SK-MEL-5 (cell line): Measurements from ENCODE around the gene GBP1. TPM values are rescaled to one million over a fixed set of nuclear protein-coding genes. Genes with fewer than 3 reads are reported as not detected.
A peak's percentile ranks its signal among the peaks of the same experiment; 100 is the strongest.
"Not testable (repeated sequence)": the region's sequence is repeated elsewhere in the genome, so short reads cannot be mapped to it uniquely, and the experiment has no call there.

Experiments used
- DNase-seq: peaks from one replicate; pipeline ENCODE4 v3.0.0-alpha.2; 2016; ENCODE audit warnings: low read depth, low spot score
- in situ Hi-C: cut with HindIII; loops from 2 replicates; pipeline ENCODE4 v1.10.0; 2016; ENCODE audit warnings: low sequenced_read_pairs, high pct_unique_total_duplicates, low pct_unique_long_range_greater_than_20kb
- small RNA-seq, 2 experiments: library from RNA; depleted of rRNA; stranded (forward); fragments of <200 nt; gene quantifications; one replicate each; pipeline ENCODE3, GENCODE V24; 2014
- total RNA-seq: library from RNA; depleted of rRNA; stranded (reverse); fragments of >200 nt; shearing (Covaris generic); gene quantifications from 2 replicates; pipeline ENCODE4 v1.2.3, GENCODE V29; 2014; rRNA removed

The GBP1 gene
- total RNA-seq, 1 experiment from 2014 or later: 0.29 TPM

GRCh38 chr1:89035080-89035479 lies 29.9 kb downstream of the GBP1 start:
- in situ Hi-C loops: no loop called here
- no peak for DNase-seq

- in situ Hi-C loops, DNase-seq: not testable (repeated sequence)
Measured at GRCh38 chr1:89034004-89034403, 31.0 kb downstream of the GBP1 start.

- in situ Hi-C loops, DNase-seq: not testable (repeated sequence)
Measured at GRCh38 chr1:89029051-89029450, 36.0 kb downstream of the GBP1 start.

- in situ Hi-C loops: no loop called here
- DNase-seq: no peak
Measured at GRCh38 chr1:89025928-89026327, 39.1 kb downstream of the GBP1 start.

- in situ Hi-C loops: no loop called here
- no peak for DNase-seq
Measured at GRCh38 chr1:89023026-89023425, 42.0 kb downstream of the GBP1 start.

- in situ Hi-C loops: no loop called here
- DNase-seq: peak; percentile 11
Measured at GRCh38 chr1:89022167-89022959, 42.6 kb downstream of the GBP1 start, which contains the start of gene GBP3. Gene GBP3, minus strand, starts transcription at chr1:89022866. Its CDS starts 2,145 bp downstream, at chr1:89020721.

GRCh38 chr1:89018318-89018717 lies 46.7 kb downstream of the GBP1 start:
- in situ Hi-C loops, DNase-seq: not testable (repeated sequence)

- in situ Hi-C loops: no loop called here
- DNase-seq: no peak
Measured at GRCh38 chr1:89008511-89008910, 56.5 kb downstream of the GBP1 start.

- in situ Hi-C loops: no loop called here
- no peak for DNase-seq
Measured at GRCh38 chr1:89005286-89006151, 59.5 kb downstream of the GBP1 start.

Small RNAs within 50 kb of the gene (small RNA-seq; reads per million reads assigned to genes)
- gene RF00019: 0 reads per million in 2 experiments

Other genes with a start within 250 kb of the GBP1 start
- gene GTF2B, start 173.6 kb downstream of the GBP1 start, total RNA-seq: 76.4 and 78.1 TPM in 2 replicates
- 17.6 and 20.0 TPM in 2 replicates for gene KYAT3, start 72.6 kb downstream of the GBP1 start, total RNA-seq
- 9.7 and 10.8 TPM in 2 replicates for gene RBMXL1, start 72.6 kb downstream of the GBP1 start, total RNA-seq
- gene GBP3, start 42.3 kb downstream of the GBP1 start, total RNA-seq: 0.08 TPM in 2 replicates
- 1.4 and 3.4 TPM in 2 replicates for gene GBP2, start 60.9 kb upstream of the GBP1 start, total RNA-seq
- not detected in 2 replicates for gene GBP7, start 110.8 kb upstream of the GBP1 start, total RNA-seq
- gene GBP4, start 133.7 kb upstream of the GBP1 start, total RNA-seq: 0.03 TPM in 2 replicates
- gene GBP5, start 207.7 kb upstream of the GBP1 start, total RNA-seq: not detected in 2 replicates